Gastrocnemius medialis (tissue), 4 donors: ENCODE data around the gene ODAD4. TPM values are rescaled to one million over a fixed set of nuclear protein-coding genes. Genes with fewer than 3 reads are reported as not detected.

ENCODE experiments used
- ATAC-seq, 2 donors: fragments of 150-250 bp; one replicate each; pipeline ENCODE4 v1.9.1; 2016
- DNase-seq, 2 donors: peaks; one replicate each; pipeline ENCODE4 v3.0.0-alpha.2; 2019
- H3K27ac ChIP-seq, 4 donors: fragments of 200-600 bp; sonication (generic); 1 replicate in 1 of 4; 2 replicates in 3 of 4; pipeline ENCODE4 v1.5.1; 2016 to 2018; ENCODE audit warnings: mild to moderate bottlenecking in 2 of 4, moderate library complexity in 1 of 4
- H3K27me3 ChIP-seq, 3 donors: fragments of 200-600 bp; sonication (generic) in 2 of 3; 1 replicate in 1 of 3; 2 replicates in 2 of 3; pipeline versions ENCODE4 v1.5.1 to v1.6.0; 2016 to 2019; ENCODE audit warnings: mild to moderate bottlenecking in 1 of 3, moderate library complexity in 1 of 3
- H3K36me3 ChIP-seq, 2 donors: fragments of 200-600 bp; sonication (generic) in 1 of 2; one replicate each; pipeline ENCODE4 v1.5.1; 2017 to 2018
- H3K4me1 ChIP-seq, 2 donors: fragments of 200-600 bp; sonication (generic) in 1 of 2; one replicate each; pipeline ENCODE4 v1.5.1; 2016 to 2017; ENCODE audit warnings: mild to moderate bottlenecking in 2 of 2
- H3K4me3 ChIP-seq, 4 donors: fragments of 200-600 bp; sonication (generic) in 3 of 4; 1 replicate in 1 of 4; 2 replicates in 3 of 4; pipeline ENCODE4 v1.5.1; 2016 to 2019; ENCODE audit warnings: mild to moderate bottlenecking in 2 of 4
- H3K9me3 ChIP-seq, 3 donors: fragments of 200-600 bp; sonication (generic) in 2 of 3; 1 replicate in 1 of 3; 2 replicates in 2 of 3; pipeline ENCODE4 v1.5.1; 2016 to 2019
- POLR2A ChIP-seq, 2 donors: fragments of 450-650 bp; IDR thresholded peaks; one replicate each; pipeline ENCODE4 v1.6.1; 2017; ENCODE audit warnings: antibody characterized with exemption in 2 of 2, mild to moderate bottlenecking in 2 of 2, moderate library complexity in 2 of 2
- in situ Hi-C, 4 donors: fragments of 200-750 bp; cut with MboI; loops; one replicate each; pipeline versions ENCODE4 v1.15.0 to v1.8.0; 2017; ENCODE audit warnings: low sequenced_read_pairs in 4 of 4
- intact Hi-C: fragments of 100-400 bp; cut with DNase I; formaldehyde crosslinking; loops from one replicate; pipeline ENCODE4 v1.15.1; 2023; ENCODE audit warnings: low total_unique reads
- total RNA-seq, 4 donors: library from RNA; depleted of rRNA; stranded (reverse); fragments of >200 nt; gene quantifications; one replicate each; pipeline versions ENCODE4 v1.1.0 to v1.2.3, GENCODE V29; 2016
- TF ChIP-seq, protein P1 (sequence below), 5 experiments: fragments of 450-650 bp in 3 of 5; fragments of 200-600 bp in 2 of 5; sonication (generic) in 2 of 5; IDR thresholded peaks in 4 of 5; conservative IDR thresholded peaks in 1 of 5; 1 replicate in 4 of 5; 2 replicates in 1 of 5; pipeline ENCODE4 v1.5.1; 2016 to 2019; ENCODE audit warnings: antibody characterized with exemption in 5 of 5, mild to moderate bottlenecking in 3 of 5, moderate library complexity in 3 of 5

Gene ODAD4
- total RNA-seq, 4 donors from 2014 or later = 0.13 to 1.3 (median 0.20) TPM; not detected in 1

DNA sequence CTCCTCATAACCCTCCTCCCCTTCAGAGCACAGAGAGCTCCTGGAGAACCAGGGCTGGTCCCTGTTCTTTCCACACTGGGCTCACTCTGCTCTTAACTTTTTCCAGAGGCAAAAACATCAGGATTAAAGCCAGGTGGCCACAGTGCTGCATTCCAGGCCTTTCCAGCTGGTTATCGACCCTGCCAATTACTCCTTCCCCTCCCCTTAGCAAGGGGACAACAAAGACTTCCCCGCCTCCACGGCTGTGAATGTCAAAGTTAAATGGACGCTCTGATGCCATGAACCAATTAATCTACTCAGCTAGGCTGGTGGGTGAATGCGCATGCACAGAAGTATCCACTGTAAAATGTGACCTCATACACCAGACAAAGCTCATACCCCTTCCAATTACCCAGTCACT lies 34.8 kb upstream of the ODAD4 start:
- Histone ChIP-seq H3K27ac (peak overlapping the region in 3 of 4 donors; percentile 4 to 41 (median 6)), H3K27me3 (no peaks in the 10 kb centered on the region), H3K36me3 (peaks cover 0 to 60% of the 10 kb centered on the region in 2 donors), H3K9me3 (no peaks in the 10 kb centered on the region), H3K4me3 (no peak overlapping the region), H3K4me1 (no peaks in the 10 kb centered on the region)
- no peak for TF ChIP-seq POLR2A (IDR thresholded peaks at IDR 0.05)
- TF ChIP-seq, protein P1, sequence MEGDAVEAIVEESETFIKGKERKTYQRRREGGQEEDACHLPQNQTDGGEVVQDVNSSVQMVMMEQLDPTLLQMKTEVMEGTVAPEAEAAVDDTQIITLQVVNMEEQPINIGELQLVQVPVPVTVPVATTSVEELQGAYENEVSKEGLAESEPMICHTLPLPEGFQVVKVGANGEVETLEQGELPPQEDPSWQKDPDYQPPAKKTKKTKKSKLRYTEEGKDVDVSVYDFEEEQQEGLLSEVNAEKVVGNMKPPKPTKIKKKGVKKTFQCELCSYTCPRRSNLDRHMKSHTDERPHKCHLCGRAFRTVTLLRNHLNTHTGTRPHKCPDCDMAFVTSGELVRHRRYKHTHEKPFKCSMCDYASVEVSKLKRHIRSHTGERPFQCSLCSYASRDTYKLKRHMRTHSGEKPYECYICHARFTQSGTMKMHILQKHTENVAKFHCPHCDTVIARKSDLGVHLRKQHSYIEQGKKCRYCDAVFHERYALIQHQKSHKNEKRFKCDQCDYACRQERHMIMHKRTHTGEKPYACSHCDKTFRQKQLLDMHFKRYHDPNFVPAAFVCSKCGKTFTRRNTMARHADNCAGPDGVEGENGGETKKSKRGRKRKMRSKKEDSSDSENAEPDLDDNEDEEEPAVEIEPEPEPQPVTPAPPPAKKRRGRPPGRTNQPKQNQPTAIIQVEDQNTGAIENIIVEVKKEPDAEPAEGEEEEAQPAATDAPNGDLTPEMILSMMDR (IDR thresholded peaks at IDR 0.05 in 4 of 5, conservative IDR thresholded peaks at IDR 0.05 in 1 of 5) = no peak
- intact Hi-C loops = no loop called here
- DNase-seq = peak in 1 of 2 donors; percentile 31
- ATAC-seq = peak; percentile 22 to 54
- in situ Hi-C loops = no loop called here

DNA sequence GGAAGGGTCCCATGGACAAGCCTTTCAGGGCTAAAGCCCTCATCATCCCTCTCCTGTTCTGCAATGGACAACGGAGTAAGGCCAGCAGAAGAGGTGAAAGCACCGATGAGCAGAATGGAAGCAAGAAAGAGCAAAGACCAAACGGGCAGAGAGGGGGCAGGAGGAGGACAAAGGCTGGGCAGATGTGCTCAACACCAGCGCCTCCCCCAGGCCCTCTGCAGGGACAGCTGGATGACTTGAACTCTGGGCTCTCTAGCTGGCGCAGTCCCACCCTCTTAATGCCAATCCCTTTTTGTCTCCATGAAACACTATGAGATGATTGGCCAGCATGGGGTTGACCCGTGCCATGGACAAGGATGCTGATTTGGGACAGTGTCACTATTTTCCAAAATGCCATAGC lies 33.7 kb upstream of the ODAD4 start:
- no peak for ATAC-seq

DNA sequence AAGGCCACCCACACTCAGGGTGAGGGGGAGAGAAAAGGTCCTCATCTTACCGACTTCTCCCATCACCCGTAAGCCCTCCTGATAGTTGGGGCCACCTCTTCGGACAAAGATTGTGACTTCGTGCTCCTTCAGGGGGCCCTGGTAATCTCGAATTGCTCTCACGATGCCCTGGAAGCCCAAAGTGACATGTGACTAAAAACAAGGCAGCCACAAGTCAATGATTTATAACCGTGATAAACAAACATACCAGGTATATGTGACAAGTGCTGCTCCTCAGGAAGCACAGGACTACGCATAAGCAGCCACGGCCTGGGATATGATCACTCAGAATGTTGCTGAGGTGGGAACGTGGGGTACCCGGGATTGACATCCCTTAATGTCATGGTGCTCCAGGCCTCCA lies 28.8 kb upstream of the ODAD4 start:
- DNase-seq = no peak
- in situ Hi-C loops = no loop called here
- no peak for ATAC-seq
- no peak for TF ChIP-seq POLR2A (IDR thresholded peaks at IDR 0.05)
- TF ChIP-seq, protein P1 (IDR thresholded peaks at IDR 0.05 in 4 of 5, conservative IDR thresholded peaks at IDR 0.05 in 1 of 5) = no peak
- intact Hi-C loops = no loop called here
- Histone ChIP-seq H3K9me3 (no peaks in the 10 kb centered on the region), H3K27me3 (no peaks in the 10 kb centered on the region), H3K4me3 (no peak overlapping the region), H3K27ac (no peak overlapping the region), H3K4me1 (no peaks in the 10 kb centered on the region), H3K36me3 (peaks cover 0 to 69% of the 10 kb centered on the region in 2 donors)

More for the DNA sequence above, 33.7 kb upstream of the ODAD4 start:
- in situ Hi-C loops = no loop called here
- Histone ChIP-seq H3K9me3 (no peaks in the 10 kb centered on the region), H3K36me3 (peaks cover 0 to 56% of the 10 kb centered on the region in 2 donors), H3K4me3 (no peak overlapping the region), H3K4me1 (no peaks in the 10 kb centered on the region), H3K27me3 (no peaks in the 10 kb centered on the region), H3K27ac (no peak overlapping the region)
- DNase-seq = no peak
- intact Hi-C loops = no loop called here
- TF ChIP-seq POLR2A (IDR thresholded peaks at IDR 0.05) = no peak
- TF ChIP-seq, protein P1 (IDR thresholded peaks at IDR 0.05 in 4 of 5, conservative IDR thresholded peaks at IDR 0.05 in 1 of 5) = no peak

DNA sequence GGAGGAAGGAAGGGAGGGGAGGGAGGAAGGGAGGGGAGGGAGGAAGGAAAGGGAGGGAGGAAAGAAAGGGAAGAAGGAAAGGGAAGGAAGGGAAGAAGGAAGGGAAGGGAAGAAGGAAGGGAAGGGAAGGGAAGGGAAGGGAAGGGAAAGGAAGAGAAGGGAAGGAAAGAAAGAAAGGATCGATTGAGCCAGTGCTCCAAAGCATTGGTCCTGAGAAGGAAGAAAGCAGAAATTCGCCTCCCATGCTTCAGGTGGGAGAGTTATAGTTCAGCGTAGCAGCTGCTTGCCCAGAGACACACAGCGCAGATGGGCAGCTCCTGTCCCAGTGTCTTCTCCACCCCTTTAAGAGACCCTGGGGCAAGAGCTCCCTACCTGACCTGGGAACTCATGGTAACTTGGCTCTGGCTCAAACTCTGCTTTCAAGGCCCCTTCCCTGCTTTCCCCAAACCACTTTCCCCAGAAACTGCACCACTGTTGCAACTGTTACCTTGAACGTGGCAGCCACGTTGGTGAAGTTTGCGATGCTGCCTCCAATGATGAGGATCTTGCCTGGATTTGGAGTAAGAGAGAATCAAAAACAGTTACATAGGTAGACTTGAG lies 26.1 kb upstream of the ODAD4 start:
- Histone ChIP-seq H3K27ac (no peak overlapping the region), H3K9me3 (no peaks in the 10 kb centered on the region), H3K4me1 (no peaks in the 10 kb centered on the region), H3K36me3 (peaks cover 0 to 69% of the 10 kb centered on the region in 2 donors), H3K4me3 (no peak overlapping the region), H3K27me3 (no peaks in the 10 kb centered on the region)
- intact Hi-C loops = no loop called here
- ATAC-seq = no peak
- TF ChIP-seq, protein P1 (IDR thresholded peaks at IDR 0.05 in 4 of 5, conservative IDR thresholded peaks at IDR 0.05 in 1 of 5) = no peak
- no peak for TF ChIP-seq POLR2A (IDR thresholded peaks at IDR 0.05)
- DNase-seq = no peak
- in situ Hi-C loops = no loop called here

DNA sequence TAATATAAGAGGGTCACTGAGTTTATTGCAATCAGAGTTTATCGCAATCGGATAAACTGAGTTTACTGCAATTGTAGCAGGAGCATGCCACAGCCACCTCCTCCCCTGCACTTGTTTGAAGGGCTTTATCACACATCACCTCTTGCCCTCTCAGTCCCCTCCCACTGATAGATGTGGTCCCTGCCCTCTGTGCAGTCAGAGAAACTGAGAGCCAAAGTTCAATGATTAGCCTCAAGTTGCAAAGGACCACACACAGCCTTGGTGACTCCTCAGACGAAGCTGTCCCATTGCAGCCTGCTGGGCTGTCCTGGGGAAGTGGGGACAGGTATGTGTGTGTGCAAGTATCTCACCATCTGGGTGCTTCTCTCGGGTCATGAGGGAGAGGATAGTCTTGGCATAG lies 25.2 kb upstream of the ODAD4 start:
- H3K9me3 ChIP-seq = no peaks in the 10 kb centered on the region

More for the DNA sequence above, 25.2 kb upstream of the ODAD4 start:
- H3K36me3 ChIP-seq = peaks cover 0 to 72% of the 10 kb centered on the region in 2 donors
- no peak for ATAC-seq
- no peak overlapping the region for H3K4me3 ChIP-seq
- no peak overlapping the region for H3K27ac ChIP-seq
- in situ Hi-C loops = no loop called here
- TF ChIP-seq, protein P1 (IDR thresholded peaks at IDR 0.05 in 4 of 5, conservative IDR thresholded peaks at IDR 0.05 in 1 of 5) = no peak
- TF ChIP-seq POLR2A (IDR thresholded peaks at IDR 0.05) = no peak
- no peak for DNase-seq
- intact Hi-C loops = no loop called here
- no peaks in the 10 kb centered on the region for H3K27me3 ChIP-seq
- no peaks in the 10 kb centered on the region for H3K4me1 ChIP-seq
